Ectodermal cell (in vitro differentiated cells): ENCODE measurements around the gene FXYD6.

Experiments
- H3K27ac ChIP-seq: 2 replicates; pipeline ENCODE4 v1.7.0; 2013; ENCODE audit warnings: mild to moderate bottlenecking, low read depth, low read length; ENCODE audit not compliant: insufficient read depth, poor library complexity, severe bottlenecking
- H3K27me3 ChIP-seq: 2 replicates; pipeline ENCODE4 v1.7.0; 2013; ENCODE audit warnings: mild to moderate bottlenecking, low read length; ENCODE audit not compliant: insufficient read depth, control insufficient read depth, poor library complexity, severe bottlenecking
- H3K36me3 ChIP-seq: one replicate; pipeline ENCODE4 v1.7.0; 2013; ENCODE audit warnings: low read length; ENCODE audit not compliant: control insufficient read depth, insufficient read depth
- H3K4me1 ChIP-seq: one replicate; pipeline ENCODE4 v1.7.0; 2013; ENCODE audit warnings: low read length; ENCODE audit not compliant: control insufficient read depth, insufficient read depth
- H3K4me3 ChIP-seq: 2 replicates; pipeline ENCODE4 v1.7.0; 2013; ENCODE audit warnings: low read depth, low read length, control low read depth; ENCODE audit not compliant: insufficient read depth
- H3K9me3 ChIP-seq: 2 replicates; pipeline ENCODE4 v1.7.0; 2013; ENCODE audit warnings: mild to moderate bottlenecking, low read length, moderate library complexity; ENCODE audit not compliant: control insufficient read depth
- WGBS, 2 experiments: methylation state at CpG; one replicate each; pipeline ENCODE4 v1.1.7; 2013; ENCODE audit warnings: missing lambda C conversion rate in 2 of 2; 5-methylcytosine and 5-hydroxymethylcytosine counted together

FXYD6 gene

DNA sequence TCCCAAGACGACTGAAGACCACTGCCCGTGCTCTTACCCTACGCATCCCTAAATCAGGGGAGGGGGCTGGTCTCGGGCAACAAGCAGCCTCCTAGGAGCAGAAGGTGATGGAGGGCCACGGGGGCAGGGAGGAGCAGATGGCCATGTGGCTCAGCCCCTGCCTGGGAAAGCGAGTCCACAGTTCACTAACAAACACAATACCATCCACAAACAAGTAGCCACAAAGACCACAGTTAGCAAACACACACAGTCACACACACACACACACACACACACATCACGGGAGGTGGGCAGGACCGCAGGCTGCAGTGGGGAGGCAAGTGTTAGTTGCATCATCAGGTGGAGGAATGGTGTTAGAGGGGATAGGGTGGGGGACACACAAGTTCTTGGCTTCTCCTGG lies 38.7 kb downstream of the FXYD6 start:
- Histone ChIP-seq H3K27ac (no peak overlapping the region), H3K4me1 (peaks cover 6% of the 10 kb centered on the region), H3K27me3 (no peaks in the 10 kb centered on the region), H3K4me3 (no peak overlapping the region), H3K9me3 (no peaks in the 10 kb centered on the region), H3K36me3 (peaks cover 6% of the 10 kb centered on the region)
- WGBS, 2 experiments = 79 to 81% methylated on average over 8 of the region's 8 CpGs

GRCh38 chr11:117837070-117837776 lies 39.2 kb downstream of the FXYD6 start:
- Histone ChIP-seq H3K36me3 (peaks cover 6% of the 10 kb centered on the region), H3K27ac (no peak overlapping the region), H3K9me3 (no peaks in the 10 kb centered on the region), H3K27me3 (no peaks in the 10 kb centered on the region), H3K4me1 (peaks cover 6% of the 10 kb centered on the region), H3K4me3 (no peak overlapping the region)
- whole genome bisulfite sequencing, 2 experiments = 87 to 88% methylated on average over 18 of the region's 18 CpGs

- no peaks in the 10 kb centered on the region for H3K27me3 ChIP-seq
- peaks cover 6% of the 10 kb centered on the region for H3K36me3 ChIP-seq
- H3K4me3 ChIP-seq = no peak overlapping the region
- H3K4me1 ChIP-seq = peaks cover 8% of the 10 kb centered on the region
- no peaks in the 10 kb centered on the region for H3K9me3 ChIP-seq
- no peak overlapping the region for H3K27ac ChIP-seq
- WGBS, 2 experiments = 93 to 94% methylated on average over 13 to 14 of the region's 14 CpGs
Measured at GRCh38 chr11:117836077-117836960, 40.1 kb downstream of the FXYD6 start.

DNA sequence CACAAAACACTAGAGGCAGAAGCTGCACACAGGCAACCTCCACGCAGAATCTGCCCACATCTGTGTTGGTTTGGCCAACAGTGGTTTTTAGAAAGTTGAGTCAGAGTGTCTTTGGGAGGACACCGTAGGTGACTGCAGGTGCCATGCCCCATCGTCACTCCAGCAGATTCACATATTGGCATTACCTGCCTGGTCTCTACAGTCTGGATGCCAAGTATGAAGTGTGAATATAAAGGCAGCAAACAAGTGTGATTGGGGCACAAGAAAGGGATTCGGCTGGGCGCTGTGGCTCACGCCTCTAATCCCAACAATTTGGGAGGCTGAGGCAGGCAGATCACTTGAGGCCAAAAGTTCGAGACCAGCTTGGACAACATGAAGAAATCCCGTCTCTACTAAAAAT lies 40.9 kb downstream of the FXYD6 start:
- H3K4me1 ChIP-seq = peaks cover 15% of the 10 kb centered on the region
- H3K36me3 ChIP-seq = peaks cover 6% of the 10 kb centered on the region
- H3K4me3 ChIP-seq = no peak overlapping the region
- H3K27me3 ChIP-seq = no peaks in the 10 kb centered on the region
- no peaks in the 10 kb centered on the region for H3K9me3 ChIP-seq
- H3K27ac ChIP-seq = no peak overlapping the region
- 94 to 96% methylated on average over 8 of the region's 8 CpGs for WGBS, 2 experiments

- H3K27me3 ChIP-seq = no peaks in the 10 kb centered on the region
- no peak overlapping the region for H3K27ac ChIP-seq
- H3K4me1 ChIP-seq = peaks cover 16% of the 10 kb centered on the region
Measured at GRCh38 chr11:117834838-117835443, 41.5 kb downstream of the FXYD6 start.

GRCh38 chr11:117834068-117834810 lies 42.2 kb downstream of the FXYD6 start:
- WGBS, 2 experiments = 93% methylated on average over 5 to 6 of the region's 6 CpGs
- Histone ChIP-seq H3K9me3 (no peaks in the 10 kb centered on the region), H3K4me3 (no peak overlapping the region), H3K27ac (no peak overlapping the region), H3K4me1 (peaks cover 16% of the 10 kb centered on the region), H3K27me3 (no peaks in the 10 kb centered on the region), H3K36me3 (peaks cover 6% of the 10 kb centered on the region)

More at GRCh38 chr11:117834838-117835443, 41.5 kb downstream of the FXYD6 start:
- 97% methylated on average over 17 of the region's 17 CpGs for WGBS, 2 experiments
- H3K4me3 ChIP-seq = no peak overlapping the region
- H3K36me3 ChIP-seq = peaks cover 6% of the 10 kb centered on the region
- no peaks in the 10 kb centered on the region for H3K9me3 ChIP-seq

DNA sequence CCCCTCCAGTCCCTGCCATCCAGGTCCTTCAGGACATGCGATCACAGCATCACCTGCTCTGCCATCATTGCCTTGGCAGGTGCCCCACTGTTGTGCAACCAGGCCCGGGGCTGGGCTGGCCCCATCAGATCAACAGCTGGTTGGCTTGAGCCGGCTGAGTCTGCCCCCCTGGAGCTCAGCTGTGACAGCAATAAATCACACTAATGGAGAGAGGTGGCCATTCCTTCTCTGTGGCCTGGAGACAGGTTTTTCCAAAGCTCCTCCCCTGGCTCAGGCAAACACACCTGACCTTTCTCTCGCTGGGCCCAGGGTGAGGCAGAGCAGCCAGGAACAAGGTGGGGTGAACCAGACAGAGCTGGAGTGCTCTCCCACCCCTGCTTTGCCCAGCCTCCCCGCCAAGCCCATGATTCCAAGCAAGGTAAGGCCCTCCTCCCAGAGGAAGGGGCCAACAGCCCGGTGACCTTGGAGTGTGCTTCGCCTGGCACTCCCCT lies 43.0 kb downstream of the FXYD6 start:
- no peaks in the 10 kb centered on the region for H3K36me3 ChIP-seq
- no peaks in the 10 kb centered on the region for H3K27me3 ChIP-seq
- H3K27ac ChIP-seq = no peak overlapping the region
- 84% methylated on average over 7 of the region's 7 CpGs for WGBS, 2 experiments
- no peak overlapping the region for H3K4me3 ChIP-seq
- peaks cover 16% of the 10 kb centered on the region for H3K4me1 ChIP-seq
- H3K9me3 ChIP-seq = no peaks in the 10 kb centered on the region

GRCh38 chr11:117832511-117832910 lies 43.9 kb downstream of the FXYD6 start:
- no peak overlapping the region for H3K27ac ChIP-seq
- H3K27me3 ChIP-seq = no peaks in the 10 kb centered on the region
- 93 to 97% methylated on average over 8 of the region's 8 CpGs for WGBS, 2 experiments
- H3K9me3 ChIP-seq = no peaks in the 10 kb centered on the region
- H3K36me3 ChIP-seq = no peaks in the 10 kb centered on the region
- H3K4me3 ChIP-seq = no peak overlapping the region
- H3K4me1 ChIP-seq = peaks cover 16% of the 10 kb centered on the region

- Histone ChIP-seq H3K9me3 (no peaks in the 10 kb centered on the region), H3K4me3 (no peak overlapping the region), H3K4me1 (peaks cover 16% of the 10 kb centered on the region), H3K27ac (no peak overlapping the region), H3K27me3 (no peaks in the 10 kb centered on the region), H3K36me3 (no peaks in the 10 kb centered on the region)
- 94 to 95% methylated on average over 7 of the region's 7 CpGs for WGBS, 2 experiments
Measured at GRCh38 chr11:117831661-117832415, 44.6 kb downstream of the FXYD6 start.
